ENCODE data around the gene MCRS1. TPM values are rescaled to one million over a fixed set of nuclear protein-coding genes. Genes with fewer than 3 reads are reported as not detected.

Gene MCRS1
- total RNA-seq, 2 donors from 2014 or later, result 78.0 to 92.2 TPM

- no peaks in the 10 kb centered on the region for H3K36me3 Mint-ChIP-seq (ENCODE audit: low read depth)
- no peak for DNase-seq
- no peaks in the 10 kb centered on the region for H3K9me3 ChIP-seq (ENCODE audit: control insufficient read depth, low read length, poor library complexity, severe bottlenecking)
- no peak overlapping the region for H3K4me3 Mint-ChIP-seq
- H3K27me3 Mint-ChIP-seq, result no peaks in the 10 kb centered on the region
- ATAC-seq, result no peak
- no peaks in the 10 kb centered on the region for H3K4me1 Mint-ChIP-seq
- no peak overlapping the region for H3K27ac Mint-ChIP-seq
These were observed 21.0 kb upstream of the MCRS1 start for GRCh38 chr12:49588721-49589516.

GRCh38 chr12:49588281-49588680 is 20.3 kb upstream of the MCRS1 start:
- H3K27me3 Mint-ChIP-seq, result no peaks in the 10 kb centered on the region
- ATAC-seq, result no peak
- no peak overlapping the region for H3K4me3 Mint-ChIP-seq
- no peaks in the 10 kb centered on the region for H3K36me3 Mint-ChIP-seq (ENCODE audit: low read depth)
- DNase-seq, result no peak
- no peak overlapping the region for H3K27ac Mint-ChIP-seq
- H3K9me3 ChIP-seq (ENCODE audit: control insufficient read depth, low read length, poor library complexity, severe bottlenecking), result no peaks in the 10 kb centered on the region
- H3K4me1 Mint-ChIP-seq, result no peaks in the 10 kb centered on the region

- H3K36me3 Mint-ChIP-seq (ENCODE audit: low read depth), result peaks cover 2% of the 10 kb centered on the region
- ATAC-seq (no peak), DNase-seq (no peak)
- H3K4me1 Mint-ChIP-seq, result peaks cover 3% of the 10 kb centered on the region
- H3K9me3 ChIP-seq (ENCODE audit: control insufficient read depth, low read length, poor library complexity, severe bottlenecking), result no peaks in the 10 kb centered on the region
- no peak overlapping the region for H3K4me3 Mint-ChIP-seq
- no peak overlapping the region for H3K27ac Mint-ChIP-seq
- no peaks in the 10 kb centered on the region for H3K27me3 Mint-ChIP-seq
These were observed 19.4 kb upstream of the MCRS1 start for GRCh38 chr12:49587174-49587908.

- no peaks in the 10 kb centered on the region for H3K9me3 ChIP-seq (ENCODE audit: control insufficient read depth, low read length, poor library complexity, severe bottlenecking)
- Mint-ChIP-seq H3K4me1 (peaks cover 7% of the 10 kb centered on the region), H3K27me3 (no peaks in the 10 kb centered on the region), H3K27ac (no peak overlapping the region), H3K36me3 (ENCODE audit: low read depth) (peaks cover 2% of the 10 kb centered on the region), H3K4me3 (no peak overlapping the region)
- ATAC-seq, result no peak
- no peak for DNase-seq
These were observed 17.8 kb upstream of the MCRS1 start for GRCh38 chr12:49585477-49586459.

- H3K36me3 Mint-ChIP-seq (ENCODE audit: low read depth), result peaks cover 3% of the 10 kb centered on the region
- ATAC-seq, result no peak
- peaks cover 11% of the 10 kb centered on the region for H3K4me1 Mint-ChIP-seq
- no peaks in the 10 kb centered on the region for H3K27me3 Mint-ChIP-seq
- no peak overlapping the region for H3K27ac Mint-ChIP-seq
- no peak for DNase-seq
- H3K9me3 ChIP-seq (ENCODE audit: control insufficient read depth, low read length, poor library complexity, severe bottlenecking), result no peaks in the 10 kb centered on the region
- no peak overlapping the region for H3K4me3 Mint-ChIP-seq
These were observed 16.6 kb upstream of the MCRS1 start for GRCh38 chr12:49584591-49584990.

GRCh38 chr12:49583366-49584094 is 15.6 kb upstream of the MCRS1 start:
- Mint-ChIP-seq H3K36me3 (ENCODE audit: low read depth) (peaks cover 5% of the 10 kb centered on the region), H3K4me1 (peaks cover 14% of the 10 kb centered on the region), H3K27ac (no peak overlapping the region), H3K27me3 (no peaks in the 10 kb centered on the region), H3K4me3 (no peak overlapping the region)
- ATAC-seq, result no peak
- H3K9me3 ChIP-seq (ENCODE audit: control insufficient read depth, low read length, poor library complexity, severe bottlenecking), result no peaks in the 10 kb centered on the region
- DNase-seq, result no peak

GRCh38 chr12:49582850-49583249 is 14.9 kb upstream of the MCRS1 start:
- Mint-ChIP-seq H3K27me3 (no peaks in the 10 kb centered on the region), H3K4me1 (peaks cover 16% of the 10 kb centered on the region)

GRCh38 chr12:49582201-49582600 is 14.3 kb upstream of the MCRS1 start:
- Mint-ChIP-seq H3K27ac (no peak overlapping the region), H3K27me3 (no peaks in the 10 kb centered on the region), H3K4me3 (no peak overlapping the region), H3K4me1 (peaks cover 19% of the 10 kb centered on the region), H3K36me3 (ENCODE audit: low read depth) (peaks cover 5% of the 10 kb centered on the region)
- DNase-seq (no peak), ATAC-seq (no peak)
- H3K9me3 ChIP-seq (ENCODE audit: control insufficient read depth, low read length, poor library complexity, severe bottlenecking), result no peaks in the 10 kb centered on the region

More at GRCh38 chr12:49582850-49583249, 14.9 kb upstream of the MCRS1 start:
- H3K36me3 Mint-ChIP-seq (ENCODE audit: low read depth), result peaks cover 5% of the 10 kb centered on the region
- ATAC-seq (no peak), DNase-seq (no peak)
- H3K4me3 Mint-ChIP-seq, result no peak overlapping the region
- H3K27ac Mint-ChIP-seq, result no peak overlapping the region
- no peaks in the 10 kb centered on the region for H3K9me3 ChIP-seq (ENCODE audit: control insufficient read depth, low read length, poor library complexity, severe bottlenecking)

GRCh38 chr12:49580572-49581535 is 12.9 kb upstream of the MCRS1 start:
- ATAC-seq, result peak; percentile 80
- peak in 2 of 3 donors; percentile 28 to 51 for DNase-seq
- H3K9me3 ChIP-seq (ENCODE audit: control insufficient read depth, low read length, poor library complexity, severe bottlenecking), result no peaks in the 10 kb centered on the region
- H3K27ac Mint-ChIP-seq, result peak overlapping the region; percentile 39
- peaks cover 11% of the 10 kb centered on the region for H3K36me3 Mint-ChIP-seq (ENCODE audit: low read depth)
- H3K4me3 Mint-ChIP-seq, result no peak overlapping the region
- no peaks in the 10 kb centered on the region for H3K27me3 Mint-ChIP-seq
- peaks cover 26% of the 10 kb centered on the region for H3K4me1 Mint-ChIP-seq

- H3K9me3 ChIP-seq (ENCODE audit: control insufficient read depth, low read length, poor library complexity, severe bottlenecking), result no peaks in the 10 kb centered on the region
- no peak for DNase-seq
- Mint-ChIP-seq H3K4me3 (no peak overlapping the region), H3K27me3 (no peaks in the 10 kb centered on the region), H3K4me1 (peaks cover 26% of the 10 kb centered on the region), H3K27ac (no peak overlapping the region), H3K36me3 (ENCODE audit: low read depth) (peaks cover 11% of the 10 kb centered on the region)
- ATAC-seq, result no peak
These were observed 10.7 kb upstream of the MCRS1 start for GRCh38 chr12:49578471-49579112.

GRCh38 chr12:49577589-49578315 is 9.8 kb upstream of the MCRS1 start:
- Mint-ChIP-seq H3K27me3 (no peaks in the 10 kb centered on the region), H3K27ac (peak overlapping the region; percentile 72), H3K4me3 (no peak overlapping the region), H3K4me1 (peaks cover 26% of the 10 kb centered on the region), H3K36me3 (ENCODE audit: low read depth) (peaks cover 11% of the 10 kb centered on the region)
- DNase-seq (no peak), ATAC-seq (no peak)
- no peaks in the 10 kb centered on the region for H3K9me3 ChIP-seq (ENCODE audit: control insufficient read depth, low read length, poor library complexity, severe bottlenecking)
